NCI-H748 (cell line): Measurements from ENCODE around the gene BACE2.

Experiments used
- DNase-seq: peaks from one replicate; lab custom pipeline; 2025; ENCODE audit not compliant: unreplicated experiment; lab: John Stamatoyannopoulos, UW

BACE2 gene

DNA sequence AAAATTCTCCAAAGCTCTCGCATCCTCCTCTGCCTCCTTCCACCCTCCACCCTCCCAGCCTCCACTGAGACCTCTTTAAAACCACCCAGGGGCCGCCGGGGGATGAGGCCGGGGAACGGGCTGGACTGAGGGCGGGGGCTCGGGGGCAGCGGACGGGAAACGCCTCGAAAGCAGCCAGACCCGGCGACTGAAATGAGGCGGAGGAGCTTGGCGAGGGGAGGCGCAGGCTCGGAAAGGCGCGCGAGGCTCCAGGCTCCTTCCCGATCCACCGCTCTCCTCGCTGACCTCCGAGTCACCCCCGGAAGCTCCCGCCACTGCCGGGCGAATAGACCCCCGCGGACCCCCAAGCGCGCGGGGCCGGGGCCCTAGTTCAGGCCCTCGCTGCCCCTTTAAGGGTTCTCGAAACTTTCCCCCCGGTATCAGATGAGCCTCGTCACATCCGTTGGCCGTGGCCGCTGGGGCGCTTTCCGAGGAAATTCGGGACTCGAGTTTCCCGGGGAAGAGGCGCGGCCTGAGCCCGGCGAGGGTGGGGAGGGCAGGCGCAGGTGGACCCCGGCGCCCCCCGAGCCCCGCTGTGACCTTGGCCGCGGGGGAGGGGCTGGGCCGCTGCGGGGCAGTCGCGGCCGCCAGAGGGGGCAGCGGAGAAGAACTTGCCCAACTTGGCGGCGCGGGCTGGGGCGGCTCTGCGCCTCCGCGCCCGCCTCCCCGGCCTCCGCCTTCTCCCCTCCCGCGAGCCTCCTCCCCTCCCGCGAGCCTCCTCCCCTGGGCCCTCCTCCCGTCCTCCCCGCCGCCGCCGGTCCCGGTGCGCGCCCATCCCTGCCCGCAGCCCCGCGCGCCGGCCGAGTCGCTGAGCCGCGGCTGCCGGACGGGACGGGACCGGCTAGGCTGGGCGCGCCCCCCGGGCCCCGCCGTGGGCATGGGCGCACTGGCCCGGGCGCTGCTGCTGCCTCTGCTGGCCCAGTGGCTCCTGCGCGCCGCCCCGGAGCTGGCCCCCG lies at the start of gene BACE2:
Gene BACE2, plus strand, starts transcription at position 813 of the 995 bp plus-strand sequence. Its CDS starts 104 bp downstream, at position 917.
- peak; percentile 64 for DNase-seq

- no peak for DNase-seq
These were observed 48.1 kb upstream of the BACE2 start for GRCh38 chr21:41119901-41120300.

DNA sequence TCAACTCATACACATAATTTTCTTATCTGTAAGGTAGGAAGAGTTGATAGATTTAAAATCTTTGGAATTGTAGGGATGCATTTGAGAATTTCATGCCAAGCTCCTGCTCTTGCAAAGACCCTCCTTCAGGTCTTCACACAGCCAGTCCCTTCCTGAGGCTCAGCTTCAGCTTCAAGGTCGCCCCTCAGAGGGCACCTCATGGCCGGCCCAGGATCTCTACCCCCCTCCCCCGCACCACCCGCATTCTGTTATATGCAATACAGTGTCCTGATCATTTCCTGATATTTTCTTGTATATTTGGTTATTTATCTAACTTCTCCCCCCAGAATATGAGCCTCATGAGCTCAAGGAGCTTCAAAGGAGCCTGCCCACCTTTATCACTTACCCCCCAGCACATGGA lies 47.0 kb upstream of the BACE2 start:
- DNase-seq = no peak

GRCh38 chr21:41121785-41122415 lies 46.1 kb upstream of the BACE2 start:
- peak; percentile 82 for DNase-seq

DNA sequence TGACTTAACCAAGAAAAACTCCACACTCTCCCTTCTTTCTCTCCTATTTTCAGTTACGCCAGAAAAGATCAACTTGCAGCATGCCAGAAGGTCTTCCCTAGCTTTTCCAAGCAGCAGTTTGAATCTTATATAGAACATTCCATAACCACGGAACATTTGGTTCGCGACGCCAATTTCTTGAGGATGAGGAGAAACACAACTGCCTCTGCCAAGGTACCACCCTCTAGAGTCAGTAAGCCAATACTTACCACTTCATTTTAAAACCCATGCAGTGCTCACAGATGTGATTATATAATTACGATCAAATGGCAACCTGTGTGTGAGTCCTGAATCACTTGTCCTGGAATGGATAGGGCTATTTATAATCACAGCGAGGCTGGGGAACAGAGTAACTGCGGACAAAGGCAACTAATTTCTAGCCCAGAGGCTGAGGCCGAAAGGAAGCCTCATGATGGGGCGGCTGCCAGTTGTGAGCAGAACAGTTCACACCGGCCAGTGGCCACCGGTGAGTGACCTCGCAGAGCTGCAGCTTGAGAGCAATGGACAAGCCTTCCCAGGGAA lies 43.2 kb upstream of the BACE2 start:
- DNase-seq = no peak

DNA sequence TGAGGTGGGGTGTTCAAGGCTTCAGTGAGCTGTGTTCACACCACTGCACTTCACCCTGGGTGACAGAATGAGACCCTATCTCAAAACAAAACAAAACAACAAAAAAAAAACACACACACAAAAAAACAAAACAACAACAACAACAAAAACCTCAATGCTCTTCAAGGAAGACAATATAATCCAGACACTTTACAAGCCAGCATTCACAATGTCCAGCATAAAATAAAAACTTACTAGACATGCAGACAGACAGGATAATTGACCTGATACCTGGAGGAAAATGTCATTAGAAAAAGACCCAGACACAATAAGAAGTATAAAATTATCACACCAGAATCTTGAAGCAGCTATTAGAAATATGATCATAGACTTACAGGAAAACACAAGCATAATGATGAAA lies 39.0 kb upstream of the BACE2 start:
- DNase-seq = no peak

GRCh38 chr21:41130883-41131282 lies 37.1 kb upstream of the BACE2 start:
- DNase-seq = no peak

DNA sequence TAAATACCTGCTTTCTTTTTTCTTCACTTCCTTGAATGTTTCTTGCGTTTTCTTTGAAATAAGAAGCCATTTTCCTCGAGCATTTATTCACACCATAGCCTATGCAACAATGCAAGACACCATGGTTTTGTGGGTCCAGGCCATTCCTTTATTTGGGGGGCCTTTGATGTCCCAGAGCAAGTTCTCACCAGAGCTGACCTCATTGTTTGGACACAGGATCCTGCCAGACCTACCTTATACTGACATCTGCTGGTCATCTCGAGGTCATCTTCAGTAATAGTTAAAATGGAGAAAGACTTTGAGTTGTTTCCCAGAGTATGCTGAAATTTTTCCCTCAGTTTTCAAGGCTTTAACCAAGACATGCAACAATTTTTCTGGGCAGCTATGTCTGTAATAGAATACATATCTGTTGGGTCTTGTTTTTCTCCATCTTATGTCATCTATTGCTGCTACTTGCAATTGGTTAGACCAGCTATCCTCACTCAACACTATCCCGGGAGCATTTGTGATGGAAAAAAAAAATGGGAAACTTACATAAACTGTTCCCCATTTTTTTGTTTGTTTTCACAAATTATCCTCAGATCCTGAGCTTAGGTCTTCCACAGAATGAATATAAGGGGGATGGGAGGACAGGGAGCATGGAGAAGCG lies 34.0 kb upstream of the BACE2 start:
- DNase-seq = peak; percentile 41

GRCh38 chr21:41135746-41136145 lies 32.2 kb upstream of the BACE2 start:
- DNase-seq = peak; percentile 35

DNA sequence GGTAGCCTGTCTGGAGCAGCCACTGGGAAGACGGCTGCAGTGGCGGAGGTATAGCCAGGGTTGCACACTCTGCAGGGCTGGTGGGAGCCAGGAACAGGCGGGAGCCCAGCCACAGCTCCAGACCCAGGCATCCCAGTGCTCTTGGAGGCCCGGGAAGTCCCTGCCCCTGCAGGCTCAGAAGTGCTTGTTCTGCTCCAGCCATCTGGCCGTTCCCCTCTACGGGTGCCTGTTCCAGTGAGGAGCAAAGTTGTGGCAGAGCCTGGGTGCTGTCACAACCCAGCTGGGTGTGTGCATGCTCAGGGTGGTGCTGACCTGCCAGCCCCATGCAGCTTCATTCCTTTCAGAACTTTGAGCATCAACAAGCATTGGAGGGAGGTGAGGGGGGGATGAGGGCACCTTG lies 31.7 kb upstream of the BACE2 start:
- no peak for DNase-seq

GRCh38 chr21:41137401-41137800 lies 30.6 kb upstream of the BACE2 start:
- DNase-seq = no peak

DNA sequence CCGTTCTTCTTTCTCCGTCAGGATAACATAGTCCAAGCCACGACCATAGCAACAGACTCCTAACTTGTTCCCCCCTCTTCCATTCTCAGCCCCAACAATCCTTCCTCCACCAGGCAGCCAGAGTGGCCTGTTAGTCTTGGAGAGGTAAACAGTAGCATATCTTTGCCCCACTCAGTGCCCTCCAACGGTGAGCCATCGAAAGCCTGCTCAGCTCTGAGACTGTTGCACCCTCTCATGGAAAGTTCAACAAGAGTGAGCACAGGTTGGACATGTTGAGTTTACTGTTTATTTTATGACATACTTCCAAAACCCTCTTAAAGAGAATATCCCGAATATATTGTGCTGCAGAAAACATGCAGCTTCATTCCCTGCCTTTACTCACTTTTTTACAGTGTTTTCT lies 30.1 kb upstream of the BACE2 start:
- no peak for DNase-seq

- no peak for DNase-seq
These were observed 29.2 kb upstream of the BACE2 start for GRCh38 chr21:41138711-41139110.

GRCh38 chr21:41139275-41139674 lies 28.7 kb upstream of the BACE2 start:
- no peak for DNase-seq

GRCh38 chr21:41139951-41140350 lies 28.0 kb upstream of the BACE2 start:
- DNase-seq = no peak

GRCh38 chr21:41141031-41141457 lies 26.9 kb upstream of the BACE2 start:
- no peak for DNase-seq

GRCh38 chr21:41142051-41142795 lies 25.7 kb upstream of the BACE2 start:
- peak; percentile 63 for DNase-seq

GRCh38 chr21:41143596-41144325 lies 24.2 kb upstream of the BACE2 start:
- DNase-seq = no peak

GRCh38 chr21:41147096-41147978 lies 20.6 kb upstream of the BACE2 start:
- peak; percentile 76 for DNase-seq
